ENCODE results near the gene ALOX15.
"Not testable (repeated sequence)": the region's sequence is repeated elsewhere in the genome, so short reads cannot be mapped to it uniquely, and the experiment has no call there.

Gene ALOX15

GRCh38 chr17:4590981-4591453, 50.5 kb downstream of the ALOX15 start:
- DNase-seq, result no peak

- DNase-seq, result not testable (repeated sequence)
Measured at GRCh38 chr17:4590042-4590441, 51.4 kb downstream of the ALOX15 start.

DNA sequence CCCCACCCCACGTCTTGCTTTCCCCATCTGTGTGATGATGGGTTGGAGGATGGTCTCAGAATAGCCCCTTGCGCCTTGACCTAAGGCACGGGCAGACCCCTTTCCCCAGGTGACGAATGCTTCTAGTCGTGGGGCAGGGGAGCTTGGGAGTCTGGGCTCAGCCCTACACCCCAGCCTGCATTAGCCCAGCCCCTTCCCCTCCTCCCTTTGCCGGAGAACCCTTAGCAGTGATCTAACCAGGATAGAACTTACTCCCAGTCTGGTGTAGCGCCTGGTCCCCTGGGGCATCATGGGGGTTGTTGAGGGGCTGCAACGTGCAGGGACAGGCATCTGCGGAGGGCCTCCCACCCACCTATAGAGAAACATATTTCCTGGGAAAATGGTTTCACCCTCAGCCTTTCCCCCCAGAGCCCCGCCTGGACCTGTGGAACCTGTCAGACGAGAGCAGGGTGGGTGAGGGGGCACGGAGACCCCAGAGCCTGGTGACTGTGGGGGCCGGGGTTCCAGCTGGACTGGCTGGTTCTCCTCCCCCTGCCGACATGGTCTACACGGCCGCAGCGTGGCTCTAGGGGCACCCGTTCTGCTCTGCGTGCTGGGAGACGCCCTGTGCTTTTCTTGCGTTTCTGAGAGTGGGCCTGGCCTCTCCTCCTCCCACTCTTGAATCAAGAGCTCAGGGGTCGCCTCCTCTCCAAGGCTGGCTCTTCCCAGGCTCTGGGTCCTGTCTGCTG, 52.4 kb downstream of the ALOX15 start:
- no peak for DNase-seq

- no peak for DNase-seq
Measured at GRCh38 chr17:4588391-4588790, 53.1 kb downstream of the ALOX15 start.

GRCh38 chr17:4587803-4588202, 53.7 kb downstream of the ALOX15 start:
- DNase-seq, result no peak

GRCh38 chr17:4587195-4587594, 54.3 kb downstream of the ALOX15 start:
- DNase-seq, result no peak

DNA sequence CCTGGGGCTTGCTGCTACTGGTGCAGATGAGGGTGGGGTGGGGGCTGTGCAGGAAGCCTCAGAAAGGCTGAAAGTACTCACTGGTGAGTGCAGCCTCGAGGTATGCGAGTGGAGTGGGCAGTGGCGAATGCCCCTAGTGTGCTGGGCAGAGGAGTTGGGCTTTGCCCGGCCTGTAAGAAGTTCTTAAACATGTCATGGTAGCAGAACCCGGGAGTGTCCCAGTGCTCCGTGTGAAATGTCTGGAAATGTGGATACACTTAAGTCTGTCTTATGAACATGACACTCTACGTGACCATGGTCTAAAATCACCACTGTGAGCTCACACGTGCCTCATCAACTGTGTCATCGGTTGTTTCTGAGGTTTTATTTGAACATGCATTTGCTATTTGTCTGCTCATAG, 55.4 kb downstream of the ALOX15 start:
- DNase-seq, result no peak

- DNase-seq, result no peak
Measured at GRCh38 chr17:4585638-4585994, 55.9 kb downstream of the ALOX15 start.

DNA sequence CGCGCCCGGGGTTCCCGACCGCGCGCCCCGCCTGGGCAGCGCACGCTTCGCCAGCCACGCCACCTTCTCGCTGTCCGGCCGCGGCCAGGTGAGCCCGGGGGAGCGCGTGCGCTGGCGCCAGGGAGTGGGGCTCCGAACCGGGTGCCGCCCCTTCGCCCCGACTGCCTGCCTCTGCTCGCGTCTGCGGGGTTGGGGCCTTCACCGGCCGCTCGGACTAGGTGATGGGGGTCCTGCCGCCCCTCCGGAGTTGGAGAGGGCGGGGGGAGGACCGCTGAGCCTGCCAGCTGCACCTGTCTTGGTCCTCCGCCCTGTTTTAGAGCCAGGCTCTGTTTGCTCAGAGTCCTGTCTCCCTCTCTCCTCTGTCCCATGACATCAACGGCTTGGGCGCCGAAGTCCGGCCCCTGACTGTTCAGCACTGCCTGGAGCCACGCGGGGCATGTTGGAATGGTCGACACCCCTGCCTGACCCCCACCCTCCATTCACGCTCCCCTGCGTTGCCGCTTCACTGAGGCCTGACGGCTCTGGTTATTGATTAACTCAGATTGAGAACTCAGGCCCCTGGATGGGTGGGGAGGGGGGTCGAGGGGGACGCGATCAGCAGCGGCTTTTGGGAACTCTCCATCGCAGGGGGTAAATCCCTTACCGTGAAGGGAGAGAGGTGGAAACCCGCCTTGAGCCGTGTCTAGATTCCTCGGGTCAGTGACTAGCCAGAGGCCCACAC, 56.4 kb downstream of the ALOX15 start:
- DNase-seq, result no peak

GRCh38 chr17:4584101-4584916, 57.2 kb downstream of the ALOX15 start, which contains the start of gene SMTNL2:
Gene SMTNL2, plus strand, starts transcription at chr17:4584529. Its CDS starts 77 bp downstream, at chr17:4584606.
- DNase-seq, result no peak

- no peak for DNase-seq
Measured at GRCh38 chr17:4583782-4584100, 57.7 kb downstream of the ALOX15 start.

DNA sequence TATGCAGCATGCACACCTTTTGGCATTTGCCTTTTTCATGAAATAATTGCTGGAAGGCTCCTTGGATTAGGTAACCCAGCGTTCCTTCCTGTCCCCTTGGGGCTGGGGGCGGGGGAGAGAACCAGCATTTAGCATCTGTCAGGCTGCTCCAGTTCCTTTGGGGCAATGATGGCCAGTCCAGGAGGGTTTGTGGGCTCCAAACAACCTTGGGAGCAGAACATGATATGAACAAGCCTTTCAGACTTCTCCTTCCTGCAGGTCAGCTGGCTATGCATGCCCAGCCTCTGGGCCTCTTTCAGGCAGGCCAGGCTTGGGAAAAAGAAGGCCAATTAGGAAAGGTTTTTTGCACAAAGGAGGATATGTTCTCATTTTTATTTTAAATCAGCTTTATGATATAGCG, 58.3 kb downstream of the ALOX15 start:
- no peak for DNase-seq

DNA sequence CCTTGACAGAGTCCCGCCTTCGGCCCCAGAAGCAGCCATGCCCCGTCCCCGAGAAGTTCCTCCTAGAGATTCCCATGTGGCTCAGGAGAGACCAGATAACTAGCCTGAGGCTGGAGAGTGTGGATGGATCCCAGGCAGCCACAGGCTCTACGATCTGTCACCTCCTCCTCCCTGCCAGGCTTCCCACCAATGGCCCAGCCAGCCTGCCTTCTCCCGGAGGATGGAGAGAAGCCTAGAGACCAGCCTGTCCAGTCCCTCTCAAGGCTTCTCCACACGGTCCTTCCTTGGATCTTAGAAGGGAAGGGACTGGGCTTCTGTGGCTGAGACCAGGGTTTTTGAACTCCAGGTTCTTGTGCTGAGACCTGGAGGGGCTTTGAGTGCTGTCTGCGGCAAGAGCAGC, 58.8 kb downstream of the ALOX15 start:
- no peak for DNase-seq

- DNase-seq, result no peak
Measured at GRCh38 chr17:4582101-4582501, 59.4 kb downstream of the ALOX15 start.
